OCI-LY3 (cell line): ENCODE results near the gene PTPRT.

Experiments
- H2AFZ ChIP-seq: fragments of 200-600, 300-600 bp; shearing (Covaris generic); 2 replicates; pipeline ENCODE4 v1.6.0; 2014; ENCODE audit warnings: antibody characterized with exemption, low read depth, low read length
- H3K27ac ChIP-seq: fragments of 200-600, 300-600 bp; sonication (generic); 2 replicates; pipeline ENCODE4 v1.5.1; 2014; ENCODE audit warnings: mild to moderate bottlenecking, low read length, moderate library complexity, mixed read lengths
- H3K27me3 ChIP-seq: fragments of 200-600, 300-600 bp; sonication (generic); 2 replicates; pipeline ENCODE4 v1.6.1; 2014; ENCODE audit warnings: low read depth, low read length, mixed read lengths
- H3K36me3 ChIP-seq: fragments of 200-600, 300-600 bp; sonication (generic); replicated peaks from 2 replicates; pipeline ENCODE3; 2014; ENCODE audit warnings: low read depth, low read length, mixed read lengths
- H3K4me1 ChIP-seq: fragments of 300-600, 200-600 bp; sonication (generic); 2 replicates; pipeline ENCODE4 v1.6.1; 2014; ENCODE audit warnings: low read length, mixed read lengths
- H3K4me2 ChIP-seq: fragments of 200-600, 300-600 bp; sonication (generic); 2 replicates; pipeline ENCODE4 v1.6.1; 2014; ENCODE audit warnings: low read length, mixed read lengths
- H3K4me3 ChIP-seq: fragments of 300-600, 200-600 bp; sonication (generic); 2 replicates; pipeline ENCODE4 v1.5.1; 2014; ENCODE audit warnings: antibody characterized with exemption, mild to moderate bottlenecking, low read length, moderate library complexity
- H3K79me2 ChIP-seq: fragments of 300-600, 200-600 bp; shearing (Covaris generic); 2 replicates; pipeline ENCODE4 v1.6.1; 2014; ENCODE audit warnings: mild to moderate bottlenecking, low read length, mixed read lengths
- H3K9ac ChIP-seq: fragments of 300-600, 200-600 bp; shearing (Covaris generic); 2 replicates; pipeline ENCODE4 v1.6.0; 2014; ENCODE audit warnings: mild to moderate bottlenecking, low read length, moderate library complexity
- H3K9me3 ChIP-seq: fragments of 200-600, 300-600 bp; shearing (Covaris generic); 2 replicates; pipeline ENCODE4 v1.6.1; 2014; ENCODE audit warnings: low read length, mixed read lengths; ENCODE audit not compliant: insufficient read depth
- H4K20me1 ChIP-seq: fragments of 200-600, 300-600 bp; sonication (generic); 2 replicates; pipeline ENCODE4 v1.6.1; 2016; ENCODE audit warnings: low read length, mixed read lengths; ENCODE audit not compliant: insufficient read depth
- CTCF ChIP-seq: fragments of 200-600, 300-600 bp; sonication (generic); IDR thresholded peaks from 2 replicates; pipeline ENCODE4 v1.5.1; 2014; ENCODE audit warnings: antibody characterized with exemption, low read length, low read depth
- EZH2phosphoT487 ChIP-seq: fragments of 200-600 bp; shearing (Covaris generic); IDR thresholded peaks from 2 replicates; pipeline ENCODE4 v1.6.1; 2018; ENCODE audit warnings: antibody characterized with exemption, mixed run types, low read depth

The PTPRT gene

GRCh38 chr20:43189554-43190331 is at the start of gene PTPRT:
TSS of gene PTPRT (minus strand) at chr20:43189906. CDS start at chr20:43189733, 173 bp downstream.
- Histone ChIP-seq H4K20me1 (peaks cover 4% of the 10 kb centered on the region; the same call in 1 of the 2 replicates), H3K9ac (no peak within 1 kb of the TSS), H3K27me3 (peaks cover 33% of the 10 kb centered on the region), H3K9me3 (no peaks in the 10 kb centered on the region), H3K4me1 (0 out of 2 replicates have a peak, but pooled peaks cover 2% of the 10 kb centered on the region), H3K27ac (no peak within 1 kb of the TSS), H3K36me3 (no peaks in the 10 kb centered on the region), H3K4me3 (no peak within 1 kb of the TSS), H3K79me2 (no peaks in the 10 kb centered on the region), H3K4me2 (no peak within 1 kb of the TSS), H2AFZ (no peak within 1 kb of the TSS)
- TF ChIP-seq CTCF = no peak
- no peak for TF ChIP-seq EZH2phosphoT487

DNA sequence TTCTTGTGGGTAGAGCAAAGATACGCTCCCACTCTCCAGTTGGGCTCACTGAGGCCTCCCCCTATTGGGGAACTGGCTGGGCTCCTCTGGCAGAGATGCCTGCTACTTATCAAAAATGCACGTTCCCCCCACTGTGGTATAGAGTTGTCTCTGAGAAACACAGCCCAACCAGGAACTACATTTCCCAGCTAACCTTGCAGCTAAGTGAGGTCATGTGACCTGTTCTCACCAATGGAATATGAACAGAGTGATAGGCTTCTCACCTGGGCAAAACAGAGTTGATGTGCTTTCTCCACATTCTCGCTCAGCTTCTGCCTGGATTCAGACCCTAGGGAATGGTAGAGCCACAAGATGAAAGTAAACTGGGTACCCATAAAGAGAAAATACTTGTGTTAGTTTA is 49.1 kb upstream of the PTPRT start:
- Histone ChIP-seq H3K79me2 (no peaks in the 10 kb centered on the region), H2AFZ (no peak overlapping the region), H3K9ac (no peak overlapping the region), H3K4me3 (no peak overlapping the region), H3K27me3 (peaks cover 60% of the 10 kb centered on the region), H3K36me3 (no peaks in the 10 kb centered on the region), H3K4me2 (no peak overlapping the region), H3K9me3 (no peaks in the 10 kb centered on the region), H3K4me1 (no peaks in the 10 kb centered on the region), H4K20me1 (no peaks in the 10 kb centered on the region), H3K27ac (no peak overlapping the region)
- TF ChIP-seq EZH2phosphoT487 (no peak), CTCF (no peak)

- Histone ChIP-seq H3K9ac (no peak overlapping the region), H3K4me1 (no peaks in the 10 kb centered on the region), H3K4me3 (no peak overlapping the region), H2AFZ (no peak overlapping the region), H3K9me3 (no peaks in the 10 kb centered on the region), H3K27me3 (peaks cover 56% of the 10 kb centered on the region), H3K79me2 (no peaks in the 10 kb centered on the region), H3K36me3 (no peaks in the 10 kb centered on the region), H4K20me1 (no peaks in the 10 kb centered on the region), H3K4me2 (no peak overlapping the region), H3K27ac (no peak overlapping the region)
- TF ChIP-seq CTCF = no peak
- no peak for TF ChIP-seq EZH2phosphoT487
Observed at GRCh38 chr20:43238266-43238665, 48.6 kb upstream of the PTPRT start.

DNA sequence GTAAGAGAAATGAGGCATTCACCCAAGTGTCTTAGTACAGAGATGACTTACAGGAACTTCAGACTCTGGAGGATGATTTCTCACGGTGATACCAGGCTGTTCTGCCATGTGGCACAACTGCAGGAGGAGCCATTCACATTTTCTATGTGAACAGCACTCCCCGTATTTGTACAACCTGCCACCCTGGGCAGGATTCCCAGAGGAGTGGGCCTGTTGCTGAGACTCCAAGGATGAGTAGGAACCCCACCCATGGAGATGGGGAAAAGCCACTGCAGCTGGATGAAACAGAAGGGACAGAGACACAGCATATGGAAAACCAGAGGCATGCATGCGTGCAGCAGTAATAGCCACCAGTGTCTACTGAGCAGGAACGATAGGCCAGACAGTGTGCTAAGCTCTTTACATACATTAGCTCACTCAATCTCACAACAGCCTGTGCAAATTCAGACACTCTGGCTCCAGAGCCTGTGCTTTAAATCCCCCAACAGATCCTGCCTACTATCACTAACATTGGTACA is 48.0 kb upstream of the PTPRT start:
- H3K27me3 ChIP-seq = peaks cover 53% of the 10 kb centered on the region
- H4K20me1 ChIP-seq = no peaks in the 10 kb centered on the region
- no peak overlapping the region for H3K4me3 ChIP-seq
- no peaks in the 10 kb centered on the region for H3K36me3 ChIP-seq
- no peak overlapping the region for H2AFZ ChIP-seq
- no peaks in the 10 kb centered on the region for H3K9me3 ChIP-seq
- TF ChIP-seq EZH2phosphoT487 (no peak), CTCF (no peak)
- no peak overlapping the region for H3K4me2 ChIP-seq
- H3K27ac ChIP-seq = no peak overlapping the region
- no peak overlapping the region for H3K9ac ChIP-seq
- H3K79me2 ChIP-seq = no peaks in the 10 kb centered on the region
- H3K4me1 ChIP-seq = no peaks in the 10 kb centered on the region
